ENCODE results near the gene PSME1.

The PSME1 gene

DNA sequence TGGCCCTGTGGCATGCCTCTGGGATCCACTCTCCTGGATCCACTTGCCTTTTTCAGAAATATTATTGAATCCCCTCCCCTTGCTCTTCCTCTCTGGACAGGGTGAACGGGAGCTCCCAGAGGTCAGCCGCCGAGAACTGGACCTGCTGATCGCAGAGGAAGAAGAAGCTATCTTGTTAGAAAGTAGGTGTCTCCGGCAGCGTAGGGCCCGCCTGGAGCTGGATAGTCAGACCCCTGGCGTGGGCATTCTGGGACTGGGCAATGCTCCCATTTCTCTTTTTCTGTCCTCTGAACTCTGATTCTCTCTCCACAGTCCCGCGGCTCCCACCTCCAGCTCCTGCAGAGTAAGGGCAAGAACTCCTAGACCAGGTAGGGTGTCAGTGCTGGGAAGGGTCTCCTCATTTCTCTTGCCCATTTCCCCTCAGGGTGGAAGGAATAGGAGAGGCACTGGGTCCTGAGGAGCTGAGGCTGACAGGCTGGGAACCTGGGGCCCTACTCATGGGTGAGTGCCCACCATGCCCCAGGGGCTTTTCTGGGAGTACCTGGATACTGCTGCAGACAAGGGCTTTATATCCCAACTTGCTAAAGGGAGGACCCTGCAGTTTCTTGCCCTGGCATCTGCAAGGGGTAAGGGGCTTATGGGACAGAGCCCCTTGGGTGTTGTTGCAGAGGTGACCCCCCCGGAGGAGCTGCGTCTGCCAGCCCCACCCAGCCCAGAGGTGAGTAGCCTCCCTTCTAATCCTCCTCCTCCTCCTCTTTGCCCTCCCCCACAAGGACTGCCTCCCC, 41.2 kb downstream of the PSME1 start:
- no peak for DNase-seq

DNA sequence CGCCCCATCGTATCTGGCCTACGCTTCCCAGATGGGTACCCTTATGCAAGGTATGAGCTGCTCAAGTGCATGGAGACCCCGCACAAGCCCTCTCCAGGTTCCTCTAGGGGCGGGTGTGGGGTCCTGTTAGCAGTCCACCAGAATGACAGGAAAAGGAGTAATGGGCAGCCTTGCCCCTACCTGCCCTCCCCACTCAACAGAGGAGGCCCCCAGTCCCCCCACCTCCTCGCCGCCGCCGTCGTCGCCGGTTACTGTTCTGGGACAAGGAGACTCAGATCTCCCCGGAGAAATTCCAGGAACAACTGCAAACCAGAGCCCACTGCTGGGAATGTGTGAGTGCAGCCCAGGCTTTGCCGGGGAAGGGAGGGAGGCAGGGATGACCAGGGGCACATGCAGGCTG, 41.9 kb downstream of the PSME1 start:
- no peak for DNase-seq

DNA sequence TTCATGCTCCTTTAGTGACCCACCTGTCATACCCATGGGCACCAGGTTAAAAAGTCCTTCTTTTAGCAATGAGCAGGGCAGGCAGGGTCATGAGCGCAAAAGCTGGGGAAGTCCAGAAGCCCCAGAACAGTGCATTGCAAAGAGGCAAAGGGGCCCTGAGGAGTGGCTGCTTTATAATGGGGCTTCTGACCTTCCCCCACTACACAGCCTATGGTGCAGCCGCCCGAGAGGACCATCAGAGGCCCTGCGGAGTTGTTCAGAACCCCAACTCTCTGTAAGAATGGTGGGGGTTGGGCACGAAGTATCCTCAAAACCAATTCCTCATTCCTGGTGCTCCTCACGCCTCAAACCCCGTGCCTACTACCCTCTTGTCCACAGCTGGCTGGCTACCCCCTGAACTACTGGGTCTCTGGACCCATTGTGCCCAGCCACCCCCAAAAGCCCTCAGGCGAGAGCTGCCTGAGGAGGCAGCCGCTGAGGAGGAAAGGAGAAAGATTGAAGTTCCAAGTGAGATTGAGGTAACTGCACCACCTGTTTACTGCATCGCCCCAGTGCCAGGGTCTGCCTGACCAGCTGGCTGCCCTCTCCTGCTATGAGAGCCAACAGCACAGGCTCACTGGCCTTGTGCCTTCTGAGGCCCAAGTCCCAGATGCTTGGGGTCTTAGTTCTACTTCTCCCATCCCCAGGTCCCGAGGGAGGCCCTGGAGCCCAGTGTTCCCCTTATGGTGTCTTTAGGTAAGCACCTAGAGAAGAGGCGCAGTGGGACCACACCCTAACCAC, 42.6 kb downstream of the PSME1 start:
- no peak for DNase-seq

DNA sequence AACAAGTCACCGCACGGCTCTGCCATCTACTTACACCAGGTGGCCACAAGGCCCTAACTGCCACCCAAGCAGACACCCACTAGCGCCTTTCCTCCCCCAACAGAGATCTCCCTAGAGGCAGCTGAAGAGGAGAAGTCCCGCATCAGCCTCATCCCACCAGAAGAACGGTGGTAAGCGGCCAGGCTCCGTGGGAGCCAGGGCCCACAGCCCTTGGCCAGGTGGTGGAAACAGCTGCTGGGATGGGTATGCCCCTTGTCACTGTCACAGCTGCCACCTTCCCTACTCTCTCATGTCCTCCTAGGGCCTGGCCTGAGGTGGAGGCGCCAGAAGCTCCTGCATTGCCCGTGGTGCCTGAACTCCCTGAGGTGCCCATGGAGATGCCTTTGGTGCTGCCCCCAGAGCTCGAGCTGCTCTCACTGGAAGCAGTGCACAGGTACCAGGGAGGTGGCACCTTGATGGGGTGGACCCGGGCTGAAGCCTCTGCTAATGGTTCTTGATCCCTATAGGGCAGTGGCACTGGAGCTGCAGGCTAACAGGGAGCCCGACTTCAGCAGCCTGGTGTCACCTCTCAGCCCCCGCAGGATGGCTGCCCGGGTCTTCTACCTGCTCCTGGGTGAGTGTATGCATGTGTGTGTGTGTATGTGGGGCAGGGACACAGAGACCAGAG, 43.4 kb downstream of the PSME1 start:
- DNase-seq = no peak

DNA sequence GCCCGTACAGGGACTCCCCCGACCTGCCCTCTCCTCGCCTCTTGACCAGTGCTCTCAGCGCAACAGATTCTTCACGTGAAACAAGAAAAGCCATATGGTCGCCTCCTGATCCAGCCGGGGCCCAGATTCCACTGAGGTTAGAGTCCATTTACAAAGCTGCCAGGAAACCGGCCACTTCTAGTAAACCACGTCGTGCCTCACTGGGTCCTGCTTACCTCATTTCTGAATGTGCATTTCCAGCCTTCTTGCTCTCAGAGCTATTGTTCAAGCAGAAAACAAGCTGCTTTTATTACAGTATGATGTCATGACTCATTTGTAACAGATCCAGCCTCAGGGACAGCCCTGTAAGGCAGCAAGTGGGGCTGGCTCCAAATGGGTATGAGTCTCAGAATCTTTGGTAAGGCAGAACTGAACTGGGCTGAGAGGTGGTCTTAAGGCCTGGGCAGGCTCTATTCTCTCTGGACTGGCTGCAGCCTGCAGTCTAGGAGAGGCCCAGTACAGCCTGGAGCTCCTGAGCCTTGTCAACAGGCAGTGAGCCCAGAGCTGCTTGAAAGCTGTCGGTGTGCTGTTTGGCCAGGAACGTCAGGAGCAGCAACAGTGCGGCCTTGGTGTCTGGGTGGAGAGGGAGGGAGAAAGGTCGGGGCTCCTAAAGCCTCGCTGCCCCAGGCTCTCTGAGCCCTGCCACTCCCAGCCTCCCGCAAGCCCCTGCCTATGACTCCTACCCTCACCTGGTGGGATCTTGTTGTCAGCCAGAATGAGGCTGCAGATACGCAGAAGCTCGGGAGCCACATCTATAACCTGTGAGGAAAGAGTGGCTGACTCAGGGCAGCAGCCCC, 44.2 kb downstream of the PSME1 start:
- DNase-seq = no peak

DNA sequence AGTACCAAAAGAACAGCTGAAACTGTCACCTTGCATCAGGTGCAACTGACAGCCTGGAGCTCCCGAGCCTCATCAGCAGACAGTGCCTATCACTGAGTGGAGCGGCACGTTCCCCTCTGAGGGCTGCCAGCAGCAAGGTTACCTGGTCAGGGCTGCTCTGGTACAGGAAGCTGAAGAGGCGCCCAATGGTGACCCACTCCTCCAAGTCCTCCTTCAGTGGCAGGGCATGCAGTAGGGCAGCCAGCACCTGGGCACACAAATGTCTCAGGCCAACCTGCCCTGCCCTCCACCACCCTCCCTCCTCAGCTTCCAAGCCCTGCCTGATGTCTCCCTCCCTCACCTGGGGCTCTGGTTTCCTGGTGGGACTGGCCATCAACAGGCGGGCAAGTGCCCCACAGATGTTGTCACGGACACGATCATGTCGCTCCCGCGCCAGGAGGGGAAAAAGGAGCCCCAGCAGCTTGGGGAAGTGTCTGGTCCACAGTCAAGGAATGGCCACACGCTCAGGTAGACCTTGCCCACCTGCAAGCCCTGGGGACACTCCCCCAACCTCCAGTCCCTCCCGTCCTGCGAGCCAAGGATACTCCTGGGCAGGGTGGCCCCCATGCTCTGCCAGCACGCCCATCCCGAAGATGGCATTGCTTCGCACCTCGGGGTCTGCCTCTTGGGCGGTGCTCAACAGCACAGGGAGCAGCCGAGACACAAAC, 45.5 kb downstream of the PSME1 start:
- no peak for DNase-seq

DNA sequence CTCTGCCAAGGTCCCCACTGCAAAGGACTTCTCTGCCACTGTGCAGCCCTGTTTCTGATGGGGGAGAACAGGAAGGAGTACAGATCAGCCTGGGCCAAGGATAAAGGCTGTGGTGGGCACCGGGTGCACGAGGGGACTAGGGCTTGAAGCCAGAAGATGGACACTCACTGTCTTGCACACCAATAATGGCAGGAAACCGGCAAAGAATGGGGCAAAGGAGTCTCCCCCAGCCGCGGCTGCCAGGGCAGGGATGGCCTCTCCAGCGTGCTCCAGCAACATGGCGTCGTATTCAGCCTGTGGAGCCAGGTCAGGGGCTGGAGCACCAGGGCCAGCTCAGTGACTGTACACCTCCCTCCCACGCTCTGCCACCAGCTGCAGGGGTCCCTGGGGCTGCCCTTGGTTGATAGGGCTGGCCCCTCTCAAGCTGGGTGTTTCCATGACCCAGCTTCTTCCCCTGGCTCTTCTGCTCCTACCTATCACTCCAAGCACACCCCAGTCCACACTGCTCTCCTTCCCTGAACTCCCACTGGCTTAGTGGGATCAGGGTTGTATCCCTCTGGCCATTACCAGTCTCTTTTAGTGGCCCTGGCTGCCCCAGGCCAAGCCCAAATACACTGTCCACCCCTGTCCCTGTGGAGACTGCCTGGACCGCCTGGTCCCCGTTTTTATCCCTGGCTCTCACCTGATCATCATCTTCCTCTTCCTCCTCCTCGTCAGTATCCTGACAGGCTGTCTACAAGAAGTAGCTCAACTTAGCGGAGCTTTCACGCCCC, 46.3 kb downstream of the PSME1 start:
- no peak for DNase-seq

DNA sequence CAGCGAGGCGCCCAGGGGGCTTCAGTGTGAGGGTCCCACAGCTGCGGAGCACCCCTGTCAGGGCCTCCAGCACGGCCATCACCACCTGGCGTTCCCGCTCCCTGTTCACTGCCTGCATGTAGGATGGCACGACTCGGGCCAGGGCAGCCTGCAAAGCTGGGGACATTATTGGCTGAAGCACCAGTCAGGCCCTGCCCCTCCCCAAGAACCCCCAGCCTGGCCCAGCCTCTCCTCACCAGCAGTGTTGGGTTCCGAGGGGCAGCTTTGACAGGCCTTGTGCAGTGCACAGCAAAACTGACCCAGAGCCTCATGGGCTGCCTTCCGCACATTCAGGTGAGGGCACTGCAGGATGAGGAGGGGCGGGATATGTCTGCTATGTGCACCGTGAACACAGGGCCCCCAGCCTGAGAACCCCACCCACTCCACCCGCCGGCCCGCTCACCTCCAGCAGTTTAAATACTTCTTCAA, 47.1 kb downstream of the PSME1 start:
- DNase-seq = no peak

DNA sequence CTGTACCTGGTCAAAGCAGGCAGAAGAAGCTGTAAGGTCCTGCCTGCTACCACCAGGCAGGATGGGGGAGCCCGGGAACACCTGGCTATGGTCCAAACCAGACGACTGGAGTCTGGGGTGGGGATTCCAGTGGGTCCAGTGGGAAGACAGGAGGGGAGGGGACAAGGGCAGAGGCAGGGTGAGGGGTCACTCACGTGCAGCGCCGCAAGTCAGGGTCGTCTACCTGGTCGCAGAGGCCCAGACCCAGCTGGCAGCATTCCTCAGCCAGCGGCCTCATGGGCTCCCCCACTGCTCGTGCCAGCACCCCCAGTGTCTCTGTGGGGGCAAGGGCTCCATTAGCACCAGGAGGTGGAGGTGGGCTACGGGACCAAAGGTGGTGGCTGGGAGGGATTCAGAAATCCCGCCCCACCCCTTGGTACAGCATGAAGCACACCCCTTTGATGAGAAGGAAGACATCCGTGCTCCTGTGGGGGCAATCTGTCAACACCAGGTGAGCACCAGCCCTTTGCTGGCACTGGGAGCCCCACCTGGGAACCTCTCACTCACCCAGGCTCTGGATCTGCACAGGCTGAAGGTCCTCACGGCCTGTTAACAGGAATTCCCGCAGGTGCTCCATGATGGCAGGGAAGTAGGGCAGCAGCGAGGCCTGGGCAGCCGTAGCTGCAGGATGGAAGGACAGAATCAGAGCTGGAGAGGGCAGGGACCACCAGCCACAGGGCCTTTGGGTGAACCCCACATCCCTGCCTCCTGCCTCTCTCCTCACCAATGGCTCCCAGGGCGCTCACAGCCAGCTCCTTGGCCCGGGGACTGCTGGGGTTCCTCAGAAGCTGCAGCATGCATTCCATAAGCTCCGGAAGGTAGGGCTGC, 48.3 kb downstream of the PSME1 start:
- no peak for DNase-seq

DNA sequence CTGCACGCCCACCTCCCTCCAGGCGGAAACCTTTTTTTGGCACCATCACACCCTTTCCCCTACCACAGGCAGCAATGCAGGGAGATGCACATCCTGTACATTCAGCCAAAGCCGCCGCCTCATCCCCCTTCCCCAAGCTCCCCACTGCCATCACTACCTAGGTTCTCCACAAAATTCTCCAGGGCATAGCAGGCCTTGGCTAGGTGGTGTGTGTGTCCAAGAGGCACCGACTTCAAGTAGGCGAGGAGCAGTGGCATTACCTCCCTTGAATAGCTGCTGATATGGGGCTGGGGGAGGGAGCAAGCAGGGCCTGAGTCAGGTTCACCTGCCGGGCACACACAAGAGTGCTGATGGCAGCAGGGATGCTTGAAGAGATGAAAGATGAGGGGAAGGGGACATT, 49.0 kb downstream of the PSME1 start:
- no peak for DNase-seq

DNA sequence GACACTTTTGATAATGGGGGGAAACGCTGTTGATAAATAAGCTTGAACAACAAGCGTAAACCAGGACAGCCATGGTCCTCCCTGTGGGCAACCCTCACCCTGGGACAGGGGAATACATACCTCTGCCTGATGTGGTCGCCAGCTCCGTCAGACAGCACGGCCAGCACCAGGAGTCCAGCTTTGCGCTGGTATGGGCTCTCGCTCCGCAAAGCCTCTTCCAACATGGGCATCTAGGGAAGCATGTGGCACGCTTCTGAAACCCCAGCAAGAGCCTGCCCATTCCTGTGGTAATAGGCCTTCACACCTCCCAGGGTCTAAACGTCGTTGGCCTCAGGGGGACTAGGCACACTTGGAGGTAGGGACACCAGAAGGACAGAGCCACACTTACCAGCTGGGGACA, 49.7 kb downstream of the PSME1 start:
- no peak for DNase-seq

DNA sequence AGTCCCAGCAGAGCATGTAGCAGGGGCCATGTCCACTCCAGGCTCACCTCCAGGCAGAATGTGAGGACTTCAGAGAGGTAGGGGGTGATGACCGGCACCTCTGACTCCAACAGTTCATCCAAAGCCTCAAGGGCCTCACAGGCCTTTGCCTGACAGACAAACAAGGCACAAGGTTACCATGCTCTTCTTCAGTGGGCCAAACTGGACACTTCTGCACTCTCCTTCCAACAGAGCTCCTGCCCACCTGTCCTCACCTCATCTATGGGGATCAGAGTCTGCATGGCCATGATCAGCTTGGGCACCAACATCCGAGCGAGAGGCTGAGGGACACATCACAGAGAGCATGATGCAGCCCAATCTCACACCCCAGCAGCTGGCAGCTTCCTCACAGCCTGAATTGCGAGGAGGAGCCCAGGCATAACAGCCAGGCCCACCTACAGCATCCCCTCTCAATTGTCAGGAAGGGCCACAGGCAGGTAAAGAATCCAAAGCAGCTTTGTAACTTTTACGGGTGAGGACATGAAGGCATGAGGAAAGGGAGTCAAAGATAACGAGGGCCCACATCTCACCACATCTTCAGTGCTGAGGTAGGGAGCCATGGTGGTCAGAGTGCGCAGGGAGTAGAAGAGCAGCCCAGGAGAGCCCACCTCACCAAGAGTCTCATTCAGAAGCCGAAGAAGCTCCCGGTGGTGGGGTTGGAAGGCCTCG, 51.0 kb downstream of the PSME1 start:
- DNase-seq = no peak

DNA sequence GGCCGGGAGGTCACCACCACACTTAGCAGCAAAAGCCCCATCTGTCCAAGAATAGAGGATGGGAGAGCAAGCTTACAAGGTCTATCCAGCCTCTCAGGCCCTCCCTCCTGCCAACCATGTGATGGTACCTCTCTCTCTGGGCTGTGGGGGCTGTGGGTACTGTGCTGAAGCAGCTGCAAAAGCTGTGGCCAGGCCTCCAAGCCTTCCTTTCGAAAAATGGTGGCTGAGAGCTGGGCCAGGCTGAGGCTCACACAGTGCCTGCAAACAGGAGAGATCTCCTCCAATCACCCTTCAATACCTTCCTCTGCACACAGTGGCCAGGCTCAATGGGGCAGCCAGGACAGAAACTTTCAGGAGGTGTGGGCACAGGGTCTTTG, 51.5 kb downstream of the PSME1 start:
- DNase-seq = no peak

Measured in activated CD4-positive, alpha-beta T cell treated with anti-CD3 and anti-CD28 coated beads, Interleukin-2, amount 50 U/mL, for 48 hours (primary cell).